ENCODE results near the gene HDHD3.

HDHD3 gene

DNA sequence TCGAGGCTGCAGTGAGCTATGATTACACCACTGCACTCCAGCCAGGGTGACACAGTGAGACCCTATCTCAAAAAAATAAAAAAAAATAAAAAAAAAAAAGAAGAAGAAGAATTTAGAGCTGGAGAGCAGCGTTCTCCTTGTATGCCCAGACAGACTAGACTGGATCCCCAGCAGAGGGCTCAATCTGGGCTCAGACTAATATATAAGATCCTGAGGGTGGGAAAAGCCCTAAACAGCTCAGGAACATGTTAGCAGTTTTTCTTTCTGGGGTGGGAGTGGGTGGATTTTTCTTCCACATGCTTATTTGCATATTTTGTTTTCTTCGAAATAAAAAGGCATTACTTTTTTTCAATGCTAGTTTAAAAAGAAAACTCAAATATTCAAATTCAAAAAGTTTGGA is 28.3 kb downstream of the HDHD3 start:
- Mint-ChIP-seq H3K36me3 (ENCODE audit: low read depth) (no peaks in the 10 kb centered on the region), H3K9me3 (peaks cover 7% of the 10 kb centered on the region), H3K27ac (no peak overlapping the region), H3K27me3 (ENCODE audit: low read depth, poor library complexity) (peaks cover 92% of the 10 kb centered on the region), H3K4me3 (no peak overlapping the region), H3K4me1 (peaks cover 5% of the 10 kb centered on the region)
- TF ChIP-seq, protein P1, sequence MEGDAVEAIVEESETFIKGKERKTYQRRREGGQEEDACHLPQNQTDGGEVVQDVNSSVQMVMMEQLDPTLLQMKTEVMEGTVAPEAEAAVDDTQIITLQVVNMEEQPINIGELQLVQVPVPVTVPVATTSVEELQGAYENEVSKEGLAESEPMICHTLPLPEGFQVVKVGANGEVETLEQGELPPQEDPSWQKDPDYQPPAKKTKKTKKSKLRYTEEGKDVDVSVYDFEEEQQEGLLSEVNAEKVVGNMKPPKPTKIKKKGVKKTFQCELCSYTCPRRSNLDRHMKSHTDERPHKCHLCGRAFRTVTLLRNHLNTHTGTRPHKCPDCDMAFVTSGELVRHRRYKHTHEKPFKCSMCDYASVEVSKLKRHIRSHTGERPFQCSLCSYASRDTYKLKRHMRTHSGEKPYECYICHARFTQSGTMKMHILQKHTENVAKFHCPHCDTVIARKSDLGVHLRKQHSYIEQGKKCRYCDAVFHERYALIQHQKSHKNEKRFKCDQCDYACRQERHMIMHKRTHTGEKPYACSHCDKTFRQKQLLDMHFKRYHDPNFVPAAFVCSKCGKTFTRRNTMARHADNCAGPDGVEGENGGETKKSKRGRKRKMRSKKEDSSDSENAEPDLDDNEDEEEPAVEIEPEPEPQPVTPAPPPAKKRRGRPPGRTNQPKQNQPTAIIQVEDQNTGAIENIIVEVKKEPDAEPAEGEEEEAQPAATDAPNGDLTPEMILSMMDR (IDR thresholded peaks at IDR 0.05), result no peak
- no peak for DNase-seq

DNA sequence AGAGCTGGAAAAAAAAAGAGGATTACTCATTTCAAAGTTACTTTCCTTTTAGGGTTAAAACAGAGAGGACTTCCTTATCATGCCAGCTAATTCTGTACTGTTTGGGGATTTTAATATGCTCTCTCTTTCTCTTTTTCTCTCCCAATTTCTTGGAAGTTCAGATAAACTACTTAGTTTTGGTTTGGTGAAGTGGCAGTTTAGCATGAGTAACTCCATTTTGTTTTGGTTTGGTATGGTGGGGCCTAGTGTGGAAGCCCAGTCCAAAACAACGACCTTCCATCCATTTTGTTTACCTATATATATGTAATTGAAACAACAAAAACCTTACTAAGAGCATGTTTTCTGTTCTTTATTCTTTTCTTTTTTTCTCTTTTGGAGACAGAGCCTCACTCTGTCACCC is 31.1 kb downstream of the HDHD3 start:
- no peak for DNase-seq
- Mint-ChIP-seq H3K9me3 (no peaks in the 10 kb centered on the region), H3K4me3 (no peak overlapping the region), H3K27me3 (ENCODE audit: low read depth, poor library complexity) (peaks cover 74% of the 10 kb centered on the region), H3K36me3 (ENCODE audit: low read depth) (no peaks in the 10 kb centered on the region), H3K27ac (no peak overlapping the region), H3K4me1 (peaks cover 5% of the 10 kb centered on the region)
- TF ChIP-seq, protein P1 (IDR thresholded peaks at IDR 0.05), result no peak

DNA sequence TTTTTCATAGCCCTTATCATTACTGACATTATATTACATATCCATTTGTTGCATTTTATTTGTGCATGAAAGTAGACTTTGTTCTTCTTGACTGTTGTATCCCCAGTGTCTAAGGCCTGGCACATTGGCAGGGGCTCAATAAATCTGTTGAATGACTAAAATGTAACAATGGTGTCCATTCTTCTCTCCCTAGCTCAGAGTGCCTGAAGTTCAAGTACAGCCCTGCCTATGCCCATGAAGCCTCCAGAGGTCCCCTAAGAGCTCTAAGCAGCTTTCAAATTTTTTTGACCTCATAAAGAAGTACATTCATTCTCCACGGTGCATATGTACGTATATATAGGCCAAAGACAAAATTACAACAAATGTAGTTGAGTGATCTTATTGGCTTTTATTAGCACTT is 31.6 kb downstream of the HDHD3 start:
- peaks cover 3% of the 10 kb centered on the region for H3K4me1 Mint-ChIP-seq
- TF ChIP-seq, protein P1 (IDR thresholded peaks at IDR 0.05), result no peak
- no peak overlapping the region for H3K4me3 Mint-ChIP-seq
- H3K36me3 Mint-ChIP-seq (ENCODE audit: low read depth), result no peaks in the 10 kb centered on the region
- H3K27ac Mint-ChIP-seq, result no peak overlapping the region
- H3K27me3 Mint-ChIP-seq (ENCODE audit: low read depth, poor library complexity), result peaks cover 72% of the 10 kb centered on the region
- no peak for DNase-seq
- H3K9me3 Mint-ChIP-seq, result no peaks in the 10 kb centered on the region

DNA sequence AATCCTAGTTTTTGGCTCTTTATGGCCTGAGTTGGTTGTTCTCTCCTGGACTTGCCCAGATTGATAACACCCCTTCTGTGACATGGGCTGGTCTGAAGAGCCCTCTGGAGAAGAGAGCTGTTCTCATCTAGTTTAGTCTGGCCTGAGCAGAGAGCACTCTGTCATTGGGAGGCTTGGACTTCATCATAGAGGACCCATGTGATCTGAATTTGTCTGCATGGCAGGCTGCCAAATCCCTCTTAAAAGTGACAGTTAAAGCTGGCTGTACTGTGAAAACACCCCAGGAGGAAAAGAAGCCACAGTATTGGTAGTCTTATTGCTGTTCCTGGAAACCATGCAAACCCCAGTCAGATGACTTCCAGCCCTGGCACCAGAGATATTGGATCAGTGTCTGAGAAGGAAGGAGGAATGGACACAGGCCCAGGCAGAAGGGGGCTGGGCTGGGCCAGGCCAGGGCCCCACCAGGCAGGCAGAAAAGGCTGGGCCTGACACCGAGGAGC is 33.0 kb downstream of the HDHD3 start:
- H3K4me3 Mint-ChIP-seq, result no peak overlapping the region
- H3K36me3 Mint-ChIP-seq (ENCODE audit: low read depth), result no peaks in the 10 kb centered on the region
- peaks cover 8% of the 10 kb centered on the region for H3K4me1 Mint-ChIP-seq
- H3K27ac Mint-ChIP-seq, result no peak overlapping the region
- H3K9me3 Mint-ChIP-seq, result no peaks in the 10 kb centered on the region
- peaks cover 61% of the 10 kb centered on the region for H3K27me3 Mint-ChIP-seq (ENCODE audit: low read depth, poor library complexity)
- TF ChIP-seq, protein P1 (IDR thresholded peaks at IDR 0.05), result no peak
- no peak for DNase-seq

DNA sequence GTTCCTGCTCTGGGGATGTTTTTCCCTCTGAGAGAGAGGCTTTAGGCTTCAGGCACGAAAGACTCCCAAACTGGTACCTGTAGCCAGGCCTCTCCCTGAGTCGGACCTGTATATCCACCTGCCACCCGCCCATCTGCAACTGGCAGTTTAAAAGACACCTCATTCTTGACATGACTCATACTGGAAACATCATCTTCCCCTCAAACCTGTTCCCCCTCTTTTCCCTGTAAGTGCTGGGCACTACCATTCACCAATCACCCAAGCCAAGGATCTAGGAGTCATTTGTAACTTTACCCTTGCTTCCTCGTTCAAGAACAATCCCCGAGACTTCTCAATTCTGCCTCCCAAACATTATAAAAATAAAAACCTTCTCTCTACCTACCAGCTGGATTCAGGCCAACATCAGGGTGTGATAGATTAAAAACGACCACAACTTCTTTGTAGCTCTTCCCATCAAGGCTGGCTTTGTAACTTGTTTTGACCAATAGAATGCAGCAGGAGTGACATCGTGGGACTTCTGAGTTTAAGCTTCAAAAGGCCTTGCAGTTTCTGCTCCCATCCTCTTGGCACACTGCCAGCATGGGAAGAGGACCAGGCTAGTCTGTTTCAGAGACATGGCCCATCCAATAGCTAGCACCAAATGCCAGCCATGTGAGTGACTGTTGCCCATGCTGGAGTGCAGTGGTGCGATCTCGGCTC is 34.9 kb downstream of the HDHD3 start:
- DNase-seq, result no peak
- TF ChIP-seq, protein P1 (IDR thresholded peaks at IDR 0.05), result no peak
- no peaks in the 10 kb centered on the region for H3K36me3 Mint-ChIP-seq (ENCODE audit: low read depth)
- peak overlapping the region; percentile 86 for H3K4me3 Mint-ChIP-seq
- H3K27me3 Mint-ChIP-seq (ENCODE audit: low read depth, poor library complexity), result peaks cover 44% of the 10 kb centered on the region
- no peak overlapping the region for H3K27ac Mint-ChIP-seq
- no peaks in the 10 kb centered on the region for H3K9me3 Mint-ChIP-seq
- H3K4me1 Mint-ChIP-seq, result peaks cover 8% of the 10 kb centered on the region
